SK-N-MC (cell line): ENCODE results near the gene IHH.

Experiments
- EZH2 ChIP-seq: fragments of 200-600 bp; sonication (generic); IDR thresholded peaks from one replicate; pipeline ENCODE4 v1.6.1; 2017; ENCODE audit warnings: antibody characterized with exemption
- POLR2AphosphoS5 ChIP-seq: IDR thresholded peaks from 2 replicates; pipeline ENCODE4 v1.6.1; 2012; ENCODE audit warnings: mild to moderate bottlenecking, low read depth, low read length, borderline replicate concordance

- TF ChIP-seq EZH2 (no peak), POLR2AphosphoS5 (no peak)
Measured at GRCh38 chr2:219021591-219021990, 39.1 kb downstream of the IHH start.
